HCT116 (cell line): Measurements from ENCODE around the gene FARP1. TPM values are rescaled to one million over a fixed set of nuclear protein-coding genes. Genes with fewer than 3 reads are reported as not detected.

Experiments used
- ATAC-seq: fragments of 200-7000 bp; cut with Tn5 transposase; 2 replicates; pipeline ENCODE4 v1.9.1; 2020; ENCODE audit warnings: mild to moderate bottlenecking, moderate library complexity
- BruUV-seq: library from RNA; stranded (reverse); fragments of 400-500 nt; replicated peaks from 2 replicates; lab custom pipeline; 2021; lab: Mats Ljungman, UMichigan
- CTCF ChIA-PET: fragments of 300-600 bp; sonication (Branson Sonifier 250); formaldehyde crosslinking; loops from one replicate; lab custom pipeline; 2021; ENCODE audit warnings: antibody characterized with exemption; lab: Charles Lee
- POLR2A ChIA-PET: fragments of 300-600, 350-600 bp; sonication (Branson Sonifier 250); formaldehyde crosslinking; loops from one replicate; lab custom pipeline; 2021; ENCODE audit warnings: antibody characterized with exemption; lab: Charles Lee
- RAD21 ChIA-PET, 2 experiments: fragments of 300-600 bp; sonication (Branson Sonifier 250); formaldehyde crosslinking; loops; one replicate each; lab custom pipeline; 2023; ENCODE audit warnings: low total read pairs in 2 of 2; ENCODE audit not compliant: uncharacterized antibody in 2 of 2, unreplicated experiment in 2 of 2, low non-redundant PET in 1 of 2; lab: Charles Lee
- DNase-seq: peaks from one replicate; pipeline ENCODE4 v3.0.0-alpha.2; 2010; ENCODE audit warnings: low read depth, low spot score
- H2AFZ ChIP-seq: fragments of 200-600 bp; shearing (Covaris generic), sonication (generic); 2 replicates; pipeline ENCODE4 v1.6.1; 2017; ENCODE audit warnings: low read depth, mixed run types, mixed read lengths, antibody characterized with exemption, low read length; ENCODE audit not compliant: poor library complexity, severe bottlenecking
- H3K27ac ChIP-seq: 2 replicates; pipeline ENCODE4 v1.5.1; 2012; ENCODE audit warnings: low read depth, low read length
- H3K27me3 ChIP-seq: fragments of 200-600 bp; sonication (generic); 2 replicates; pipeline ENCODE4 v1.6.1; 2016; ENCODE audit warnings: mixed run types, low read length, mixed read lengths; ENCODE audit not compliant: insufficient read depth
- H3K36me3 ChIP-seq, 2 experiments: fragments of 200-500 bp in 1 of 2; fragments of 200-600 bp in 1 of 2; sonication (Bioruptor generic) in 1 of 2; sonication (generic) in 1 of 2; 2 replicates each; pipeline versions ENCODE4 v1.5.1 to v1.6.1; 2014 to 2016; ENCODE audit warnings: low read length in 2 of 2, inconsistent platforms in 1 of 2, mixed read lengths in 1 of 2, mixed run types in 1 of 2; ENCODE audit not compliant: insufficient read depth in 2 of 2, control insufficient read depth in 1 of 2
- H3K4me1 ChIP-seq, 2 experiments: fragments of 200-600 bp in 1 of 2; sonication (generic) in 1 of 2; 2 replicates each; pipeline versions ENCODE4 v1.5.1 to v1.6.1; 2012 to 2017; ENCODE audit warnings: low read length in 2 of 2, inconsistent platforms in 1 of 2, mild to moderate bottlenecking in 1 of 2, mixed read lengths in 1 of 2, mixed run types in 1 of 2, moderate library complexity in 1 of 2; ENCODE audit not compliant: insufficient read depth in 2 of 2, control insufficient read depth in 1 of 2
- H3K4me2 ChIP-seq: fragments of 200-600 bp; sonication (generic); 2 replicates; pipeline ENCODE4 v1.6.1; 2017; ENCODE audit warnings: mixed run types, low read length, mixed read lengths
- H3K4me3 ChIP-seq, 2 experiments: fragments of 200-600 bp in 1 of 2; sonication (generic) in 1 of 2; replicated peaks in 1 of 2; 2 replicates each; pipeline ENCODE4 v1.5.1; 2011 to 2016; ENCODE audit warnings: low read length in 2 of 2, control low read depth in 1 of 2, low read depth in 1 of 2, mild to moderate bottlenecking in 1 of 2, mixed read lengths in 1 of 2, mixed run types in 1 of 2
- H3K79me2 ChIP-seq: fragments of 200-600 bp; sonication (generic); 2 replicates; pipeline ENCODE4 v1.6.1; 2017; ENCODE audit warnings: mild to moderate bottlenecking, mixed run types, low read length, moderate library complexity, mixed read lengths; ENCODE audit not compliant: insufficient read depth
- H3K9ac ChIP-seq: fragments of 200-600 bp; sonication (generic); 2 replicates; pipeline ENCODE4 v1.6.1; 2016; ENCODE audit warnings: low read length, mixed read lengths
- H3K9me2 ChIP-seq: fragments of 200-600 bp; sonication (generic), shearing (Covaris generic); 2 replicates; pipeline ENCODE4 v1.6.1; 2017; ENCODE audit warnings: mixed run types, mild to moderate bottlenecking, moderate library complexity; ENCODE audit not compliant: insufficient read depth
- H3K9me3 ChIP-seq, 2 experiments: fragments of 200-500 bp in 1 of 2; fragments of 200-600 bp in 1 of 2; sonication (Bioruptor generic) in 1 of 2; sonication (generic) in 1 of 2; 2 replicates each; pipeline ENCODE4 v1.6.1; 2014 to 2017; ENCODE audit warnings: low read length in 2 of 2, mixed read lengths in 2 of 2, inconsistent platforms in 1 of 2, low read depth in 1 of 2, mild to moderate bottlenecking in 1 of 2, mixed run types in 1 of 2, moderate library complexity in 1 of 2; ENCODE audit not compliant: control insufficient read depth in 1 of 2, insufficient read depth in 1 of 2
- H4K20me1 ChIP-seq: fragments of 200-600 bp; sonication (generic), shearing (Covaris generic); 2 replicates; pipeline ENCODE4 v1.6.1; 2017; ENCODE audit warnings: mixed run types, mild to moderate bottlenecking, moderate library complexity; ENCODE audit not compliant: insufficient read depth
- CBX3 ChIP-seq: IDR thresholded peaks from 2 replicates; pipeline ENCODE4 v1.6.1; 2012; ENCODE audit warnings: low read depth
- CEBPB ChIP-seq: IDR thresholded peaks from 2 replicates; pipeline ENCODE4 v1.6.1; 2012; ENCODE audit warnings: low read depth
- EZH2 ChIP-seq: fragments of 200-600 bp; sonication (generic); IDR thresholded peaks from 2 replicates; pipeline ENCODE4 v1.6.1; 2017; ENCODE audit warnings: antibody characterized with exemption, mixed run types
- EZH2phosphoT487 ChIP-seq: fragments of 200-600 bp; IDR thresholded peaks from 2 replicates; pipeline ENCODE4 v1.6.1; 2018; ENCODE audit warnings: antibody characterized with exemption, borderline replicate concordance
- POLR2AphosphoS5 ChIP-seq: IDR thresholded peaks from 2 replicates; pipeline ENCODE4 v1.6.1; 2011; ENCODE audit warnings: mild to moderate bottlenecking, low read depth, low read length, moderate library complexity
- SIN3A ChIP-seq: IDR thresholded peaks from 2 replicates; pipeline ENCODE4 v1.6.1; 2012; ENCODE audit warnings: low read depth
- SP1 ChIP-seq: IDR thresholded peaks from 2 replicates; pipeline ENCODE4 v1.6.1; 2012; ENCODE audit warnings: low read depth
- ZNF274 ChIP-seq: fragments of 200-500 bp; sonication (Bioruptor generic); IDR thresholded peaks from 2 replicates; pipeline ENCODE4 v1.6.1; 2014; ENCODE audit warnings: mild to moderate bottlenecking, low read depth, low read length, inconsistent platforms
- intact Hi-C: fragments of 100-400 bp; cut with micrococcal nuclease; formaldehyde crosslinking; loops from 2 replicates; pipeline ENCODE4 v1.10.0; 2022
- total RNA-seq: library from RNA; stranded (reverse); gene quantifications from one replicate; pipeline ENCODE4 v1.2.1, GENCODE V29; 2021; ENCODE audit not compliant: unreplicated experiment
- TF ChIP-seq, protein P1 (sequence below): IDR thresholded peaks from 2 replicates; pipeline ENCODE4 v1.6.1; 2011; ENCODE audit warnings: mild to moderate bottlenecking, low read length, moderate library complexity; ENCODE audit not compliant: insufficient replicate concordance; ENCODE audit errors: extremely low read depth
- TF ChIP-seq, protein P2 (sequence below): IDR thresholded peaks from 2 replicates; pipeline ENCODE4 v1.6.1; 2012

FARP1 gene
- total RNA-seq, 1 experiment from 2014 or later, result 30.5 TPM

DNA sequence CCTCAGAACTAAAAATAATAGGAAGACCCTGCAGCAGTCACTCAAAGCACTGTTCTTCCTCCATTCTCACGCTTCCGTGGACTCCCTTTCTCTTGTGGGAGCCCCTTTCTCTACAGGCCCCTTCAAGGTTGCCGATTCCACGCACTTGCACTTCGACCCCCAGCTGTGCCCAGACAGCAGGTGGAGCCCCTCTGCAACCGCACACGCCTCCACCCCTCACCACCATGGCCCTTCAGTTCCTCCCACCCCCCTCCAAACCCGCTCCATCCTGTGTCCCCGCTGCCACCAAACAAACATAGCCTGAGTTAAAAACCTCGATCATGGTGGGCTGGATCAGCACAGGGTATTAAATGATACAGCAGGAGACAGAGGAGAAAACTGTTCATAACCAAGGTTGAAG is 331.4 kb downstream of the FARP1 start:
- CTCF ChIA-PET, result no interaction called here
- intact Hi-C loops, result no loop called here

DNA sequence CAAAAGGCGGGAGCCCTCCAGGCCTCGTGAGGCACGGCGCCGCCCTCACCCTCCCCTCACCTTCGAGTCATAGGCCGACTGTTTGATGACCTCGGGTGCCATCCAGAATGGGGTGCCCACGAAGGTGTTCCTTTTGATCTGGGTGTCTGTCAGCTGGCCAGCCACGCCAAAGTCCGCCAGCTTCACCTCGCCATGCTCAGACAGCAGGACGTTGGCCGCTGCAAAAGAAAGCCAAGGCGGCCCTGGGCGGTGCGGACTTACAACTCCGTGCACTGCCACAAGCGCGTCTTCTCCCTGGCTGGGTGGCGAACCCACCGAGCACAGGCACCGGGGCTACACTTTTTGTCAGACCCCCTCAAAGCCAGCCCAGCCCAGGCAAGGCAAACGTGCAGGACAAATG is 331.9 kb downstream of the FARP1 start:
- no peaks in the 10 kb centered on the region for H3K9me2 ChIP-seq
- H4K20me1 ChIP-seq, result no peaks in the 10 kb centered on the region
- CTCF ChIA-PET, result no interaction called here
- DNase-seq, result no peak
- BruUV-seq, result no TSS peak
- TF ChIP-seq SP1 (no peak), ZNF274 (no peak), EZH2 (no peak), CEBPB (no peak), SIN3A (no peak), CBX3 (no peak), EZH2phosphoT487 (no peak)
- TF ChIP-seq, protein P1, sequence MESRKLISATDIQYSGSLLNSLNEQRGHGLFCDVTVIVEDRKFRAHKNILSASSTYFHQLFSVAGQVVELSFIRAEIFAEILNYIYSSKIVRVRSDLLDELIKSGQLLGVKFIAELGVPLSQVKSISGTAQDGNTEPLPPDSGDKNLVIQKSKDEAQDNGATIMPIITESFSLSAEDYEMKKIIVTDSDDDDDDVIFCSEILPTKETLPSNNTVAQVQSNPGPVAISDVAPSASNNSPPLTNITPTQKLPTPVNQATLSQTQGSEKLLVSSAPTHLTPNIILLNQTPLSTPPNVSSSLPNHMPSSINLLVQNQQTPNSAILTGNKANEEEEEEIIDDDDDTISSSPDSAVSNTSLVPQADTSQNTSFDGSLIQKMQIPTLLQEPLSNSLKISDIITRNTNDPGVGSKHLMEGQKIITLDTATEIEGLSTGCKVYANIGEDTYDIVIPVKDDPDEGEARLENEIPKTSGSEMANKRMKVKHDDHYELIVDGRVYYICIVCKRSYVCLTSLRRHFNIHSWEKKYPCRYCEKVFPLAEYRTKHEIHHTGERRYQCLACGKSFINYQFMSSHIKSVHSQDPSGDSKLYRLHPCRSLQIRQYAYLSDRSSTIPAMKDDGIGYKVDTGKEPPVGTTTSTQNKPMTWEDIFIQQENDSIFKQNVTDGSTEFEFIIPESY, result no peak
- TF ChIP-seq, all 23 proteins: peak for 0
- intact Hi-C loops, result no loop called here
- Histone ChIP-seq H3K27me3 (no peaks in the 10 kb centered on the region), H3K9me3 (no peaks in the 10 kb centered on the region), H3K36me3 (peaks cover 5 to 39% of the 10 kb centered on the region in 2 experiments; a peak in 3 of 4 replicates), H3K4me3 (no peak overlapping the region), H2AFZ (no peak overlapping the region), H3K4me1 (peaks cover 25 to 45% of the 10 kb centered on the region in 2 experiments), H3K27ac (no peak overlapping the region), H3K79me2 (peaks cover 82% of the 10 kb centered on the region), H3K9ac (no peak overlapping the region), H3K4me2 (no peak overlapping the region)
- no peak for ATAC-seq
- ChIA-PET RAD21 (no interaction called here), POLR2A (no interaction called here)

More for the DNA sequence above, 331.4 kb downstream of the FARP1 start:
- Histone ChIP-seq H3K4me1 (peaks cover 25 to 41% of the 10 kb centered on the region in 2 experiments), H3K4me2 (no peak overlapping the region), H3K27me3 (no peaks in the 10 kb centered on the region), H3K9me3 (no peaks in the 10 kb centered on the region), H3K36me3 (peaks cover 5 to 39% of the 10 kb centered on the region in 2 experiments; a peak in 3 of 4 replicates)
- POLR2A ChIA-PET, result no interaction called here
- no peak for TF ChIP-seq POLR2AphosphoS5
- TF ChIP-seq, protein P2, sequence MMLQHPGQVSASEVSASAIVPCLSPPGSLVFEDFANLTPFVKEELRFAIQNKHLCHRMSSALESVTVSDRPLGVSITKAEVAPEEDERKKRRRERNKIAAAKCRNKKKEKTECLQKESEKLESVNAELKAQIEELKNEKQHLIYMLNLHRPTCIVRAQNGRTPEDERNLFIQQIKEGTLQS, result no peak
- TF ChIP-seq, all 23 proteins: peak for 0
- H3K9ac ChIP-seq, result no peak overlapping the region
- no peak overlapping the region for H2AFZ ChIP-seq
- H3K4me3 ChIP-seq, result no peak overlapping the region
- H3K27ac ChIP-seq, result no peak overlapping the region
- H4K20me1 ChIP-seq, result no peaks in the 10 kb centered on the region
- RAD21 ChIA-PET, result no interaction called here
- H3K9me2 ChIP-seq, result no peaks in the 10 kb centered on the region
- peaks cover 81% of the 10 kb centered on the region for H3K79me2 ChIP-seq
- DNase-seq, result no peak
- BruUV-seq, result no TSS peak
- no peak for ATAC-seq
